ENCODE results near the gene PALM3. TPM values are rescaled to one million over a fixed set of nuclear protein-coding genes. Genes with fewer than 3 reads are reported as not detected.

PALM3 gene
- total RNA-seq, 2 donors from 2014 or later, result not detected

Other genes starting within 250 kb of the PALM3 start
- under 1 TPM in 1 of 2 donors, not detected in 1; 0.95 TPM for gene NANOS3, start 184.9 kb downstream of the PALM3 start, total RNA-seq
- gene BRME1, start 156.0 kb downstream of the PALM3 start, total RNA-seq, result 1 to 10 TPM; 3.7 to 4.0 TPM
- gene CC2D1A, start 155.9 kb downstream of the PALM3 start, total RNA-seq, result 10 to 100 TPM; 33.2 to 41.3 TPM
- under 1 TPM in 1 of 2 donors, not detected in 1; 0.70 TPM for gene PODNL1, start 123.7 kb downstream of the PALM3 start, total RNA-seq
- 100 to 1,000 TPM in 1 of 2 donors, 10 to 100 TPM in 1; 62.0 to 107 TPM for gene DCAF15, start 109.6 kb downstream of the PALM3 start, total RNA-seq
- gene RFX1, start 55.8 kb downstream of the PALM3 start, total RNA-seq, result 10 to 100 TPM; 13.4 to 16.4 TPM
- gene RLN3, start 33.9 kb downstream of the PALM3 start, total RNA-seq, result not detected
- gene IL27RA, start 30.3 kb downstream of the PALM3 start, total RNA-seq, result 10 to 100 TPM; 34.9 to 44.0 TPM
- gene MISP3, start 10.7 kb upstream of the PALM3 start, total RNA-seq, result under 1 TPM; 0.31 to 0.59 TPM
- gene C19orf67, start 23.7 kb upstream of the PALM3 start, total RNA-seq, result not detected
- 10 to 100 TPM; 45.5 to 54.6 TPM for gene SAMD1, start 28.7 kb upstream of the PALM3 start, total RNA-seq
- 10 to 100 TPM; 61.6 to 80.0 TPM for gene PRKACA, start 55.7 kb upstream of the PALM3 start, total RNA-seq
- gene ASF1B, start 74.5 kb upstream of the PALM3 start, total RNA-seq, result 10 to 100 TPM; 48.2 to 89.3 TPM
- 1 to 10 TPM; 6.5 to 8.2 TPM for gene ADGRL1, start 144.1 kb upstream of the PALM3 start, total RNA-seq

Measured in natural killer cell treated with Interleukin-12 subunit alpha and Interleukin-12 subunit beta and Interleukin-15 and Interleukin-18, amount 100 ng/mL, for 72 hours (primary cell).